Calu3 (cell line): ENCODE measurements around the gene ARPIN. TPM values are rescaled to one million over a fixed set of nuclear protein-coding genes. Genes with fewer than 3 reads are reported as not detected.

Experiments
- BruUV-seq: library from RNA; stranded (reverse); fragments of 400-500 nt; replicated peaks from 2 replicates; lab custom pipeline; 2021; lab: Mats Ljungman, UMichigan
- CTCF ChIA-PET: fragments of 300-600 bp; sonication (Branson Sonifier 250); formaldehyde crosslinking; loops from one replicate; lab custom pipeline; 2022; ENCODE audit warnings: antibody characterized with exemption; lab: Charles Lee
- DNase-seq: peaks from one replicate; pipeline ENCODE4 v3.0.0; 2022
- H3K27ac Mint-ChIP-seq: one replicate; pipeline ENCODE4 v1.8.0; 2022; ENCODE audit warnings: mixed read lengths; ENCODE audit not compliant: unreplicated experiment
- H3K27me3 Mint-ChIP-seq: one replicate; pipeline ENCODE4 v1.8.0; 2022; ENCODE audit warnings: mixed read lengths; ENCODE audit not compliant: unreplicated experiment
- H3K36me3 Mint-ChIP-seq: one replicate; pipeline ENCODE4 v1.8.0; 2022; ENCODE audit warnings: mild to moderate bottlenecking, moderate library complexity, mixed read lengths; ENCODE audit not compliant: insufficient read depth, unreplicated experiment
- H3K4me1 Mint-ChIP-seq: one replicate; pipeline ENCODE4 v1.8.0; 2022; ENCODE audit warnings: mild to moderate bottlenecking, low read depth, mixed read lengths; ENCODE audit not compliant: unreplicated experiment
- H3K4me3 Mint-ChIP-seq: one replicate; pipeline ENCODE4 v1.8.0; 2022; ENCODE audit warnings: mild to moderate bottlenecking, low read depth, moderate library complexity, mixed read lengths; ENCODE audit not compliant: unreplicated experiment
- H3K9me3 Mint-ChIP-seq: one replicate; pipeline ENCODE4 v1.8.0; 2022; ENCODE audit warnings: low read depth, mixed read lengths; ENCODE audit not compliant: unreplicated experiment
- CTCF ChIP-seq: fragments of 200-600 bp; IDR thresholded peaks from one replicate; pipeline ENCODE4 v1.8.0; 2022; ENCODE audit warnings: antibody characterized with exemption; ENCODE audit not compliant: unreplicated experiment
- intact Hi-C: fragments of 100-400 bp; cut with micrococcal nuclease; formaldehyde crosslinking; loops from one replicate; pipeline ENCODE4 v1.10.0; 2022; ENCODE audit not compliant: unreplicated experiment
- total RNA-seq: library from RNA; stranded (reverse); gene quantifications from 2 replicates; pipeline ENCODE4 v1.2.3, GENCODE V29; 2022

ARPIN gene
- total RNA-seq, 1 experiment from 2014 or later: 20.1 TPM

GRCh38 chr15:89878323-89878722, 34.4 kb downstream of the ARPIN start:
- no peak for TF ChIP-seq CTCF
- CTCF ChIA-PET: interaction anchor here (0.7 kb wide), 1 partner anchor 12 kb away, joined by 3 read pairs; no protein-coding TSS in a partner anchor
- H3K27ac Mint-ChIP-seq: no peak overlapping the region
- no peaks in the 10 kb centered on the region for H3K4me1 Mint-ChIP-seq
- no peak for DNase-seq
- intact Hi-C loops: no loop called here
- peaks cover 17% of the 10 kb centered on the region for H3K36me3 Mint-ChIP-seq
- no peak overlapping the region for H3K4me3 Mint-ChIP-seq
- no peaks in the 10 kb centered on the region for H3K27me3 Mint-ChIP-seq
- BruUV-seq: no TSS peak
- H3K9me3 Mint-ChIP-seq: no peaks in the 10 kb centered on the region

GRCh38 chr15:89877083-89877425, 35.7 kb downstream of the ARPIN start:
- CTCF ChIA-PET: interaction anchor here (1.5 to 4.6 kb wide), 2 partner anchors 116 to 137 kb away, joined by 3 to 166 read pairs; no protein-coding TSS in a partner anchor
- no peak overlapping the region for H3K27ac Mint-ChIP-seq
- H3K9me3 Mint-ChIP-seq: no peaks in the 10 kb centered on the region
- BruUV-seq: no TSS peak
- H3K36me3 Mint-ChIP-seq: peaks cover 19% of the 10 kb centered on the region
- H3K4me3 Mint-ChIP-seq: no peak overlapping the region
- no peaks in the 10 kb centered on the region for H3K4me1 Mint-ChIP-seq
- intact Hi-C loops: no loop called here
- H3K27me3 Mint-ChIP-seq: no peaks in the 10 kb centered on the region
- TF ChIP-seq CTCF: no peak
- DNase-seq: no peak

- DNase-seq: no peak
- Mint-ChIP-seq H3K36me3 (peaks cover 19% of the 10 kb centered on the region), H3K4me1 (no peaks in the 10 kb centered on the region), H3K27me3 (no peaks in the 10 kb centered on the region), H3K27ac (no peak overlapping the region), H3K9me3 (no peaks in the 10 kb centered on the region), H3K4me3 (no peak overlapping the region)
- TF ChIP-seq CTCF: no peak
- intact Hi-C loops: no loop called here
- CTCF ChIA-PET: interaction anchor here (1.5 to 4.6 kb wide), 2 partner anchors 115 to 136 kb away, joined by 3 to 166 read pairs; no protein-coding TSS in a partner anchor
- BruUV-seq: no TSS peak
Observed at GRCh38 chr15:89876396-89877082, 36.2 kb downstream of the ARPIN start.

- CTCF ChIA-PET: interaction anchor here (2.0 to 4.6 kb wide), 2 partner anchors 30 to 115 kb away, joined by 9 to 166 read pairs; no protein-coding TSS in a partner anchor
- intact Hi-C loops: loop anchor here (1.0 kb wide), 2 partner anchors 115 to 135 kb away; no protein-coding TSS in a partner anchor
- BruUV-seq: no TSS peak
- no peak for TF ChIP-seq CTCF
- Mint-ChIP-seq H3K4me1 (no peaks in the 10 kb centered on the region), H3K27ac (no peak overlapping the region), H3K36me3 (peaks cover 19% of the 10 kb centered on the region), H3K4me3 (no peak overlapping the region), H3K27me3 (no peaks in the 10 kb centered on the region), H3K9me3 (no peaks in the 10 kb centered on the region)
- no peak for DNase-seq
Observed at GRCh38 chr15:89875741-89876140, 37.0 kb downstream of the ARPIN start.
